GM19239 (cell line): ENCODE data around the gene RALGDS.

Source experiments
- DNase-seq: peaks from one replicate; pipeline ENCODE4 v3.0.0; 2011; ENCODE audit warnings: low spot score; ENCODE audit not compliant: insufficient read length
- FAIRE-seq: peaks from 2 replicates; lab custom pipeline; 2011; peaks lifted over from hg19 to GRCh38; lab: Jason Lieb, UNC

Gene RALGDS

DNA sequence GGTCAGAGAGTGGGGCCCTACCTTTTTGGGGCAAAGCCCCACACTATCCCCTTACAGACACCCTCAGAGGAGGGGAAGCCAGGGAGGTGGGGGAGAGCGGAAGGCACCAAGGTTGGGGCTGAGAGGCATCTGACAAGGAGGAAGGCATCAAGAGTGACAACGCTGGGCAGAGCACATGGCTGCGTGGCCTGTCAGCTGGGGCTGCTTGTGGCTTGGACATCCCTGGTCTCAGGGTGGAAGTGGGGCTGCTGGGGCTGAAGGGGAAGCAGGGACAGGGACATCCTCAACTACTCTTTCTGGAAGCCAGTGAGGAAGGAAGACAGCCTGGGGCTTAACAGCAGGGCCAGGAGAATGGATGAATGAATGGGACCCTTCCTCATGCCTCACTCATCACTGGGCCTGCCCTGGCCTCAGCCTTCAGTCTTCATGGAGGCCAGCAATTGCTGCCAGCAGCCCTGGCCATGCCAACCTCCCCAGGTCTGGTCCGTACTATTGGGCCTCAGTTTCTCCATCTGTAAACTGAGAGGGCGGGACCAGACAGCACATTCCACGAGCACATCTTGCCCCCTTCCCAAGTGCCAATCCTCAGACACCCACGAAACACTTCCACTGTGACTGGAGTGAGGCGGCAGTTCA, 993 bp upstream of the RALGDS start:
- DNase-seq = no peak
- no peak for FAIRE-seq

DNA sequence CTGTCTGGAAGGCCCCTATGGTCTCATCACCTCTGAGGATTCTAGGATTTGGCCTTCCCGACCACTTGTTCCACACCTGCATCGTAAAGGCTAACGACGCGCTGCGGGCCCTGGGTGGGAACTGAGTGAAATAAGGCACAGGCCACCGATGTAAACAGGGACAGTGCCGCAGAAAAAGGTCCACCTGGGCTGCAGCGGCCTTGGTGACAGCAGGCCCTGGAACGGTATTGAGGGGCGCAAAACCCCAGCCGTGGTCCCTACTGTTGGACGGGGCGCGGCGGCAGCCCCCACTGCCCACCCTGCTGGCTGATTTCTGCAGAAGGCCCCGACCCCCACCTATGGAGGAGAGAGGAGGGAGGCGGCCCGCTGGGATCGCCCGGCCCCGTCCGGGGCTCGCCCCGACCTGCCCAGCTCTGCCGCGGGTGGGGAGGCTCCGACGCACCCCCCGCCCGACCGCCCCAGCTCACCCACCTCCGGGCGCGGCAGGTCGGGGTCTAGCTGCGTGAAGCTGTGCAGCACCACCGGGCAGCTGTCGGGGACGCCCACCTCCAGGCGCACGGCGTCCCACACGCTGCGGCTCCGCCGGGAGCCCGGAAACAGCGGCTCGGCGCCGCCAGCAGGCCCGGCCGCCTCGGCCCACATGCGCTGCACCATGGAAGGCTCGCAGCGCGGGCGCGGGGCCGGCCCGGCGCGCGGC, 391 bp downstream of the RALGDS start:
- no peak for DNase-seq
- FAIRE-seq = no peak

DNA sequence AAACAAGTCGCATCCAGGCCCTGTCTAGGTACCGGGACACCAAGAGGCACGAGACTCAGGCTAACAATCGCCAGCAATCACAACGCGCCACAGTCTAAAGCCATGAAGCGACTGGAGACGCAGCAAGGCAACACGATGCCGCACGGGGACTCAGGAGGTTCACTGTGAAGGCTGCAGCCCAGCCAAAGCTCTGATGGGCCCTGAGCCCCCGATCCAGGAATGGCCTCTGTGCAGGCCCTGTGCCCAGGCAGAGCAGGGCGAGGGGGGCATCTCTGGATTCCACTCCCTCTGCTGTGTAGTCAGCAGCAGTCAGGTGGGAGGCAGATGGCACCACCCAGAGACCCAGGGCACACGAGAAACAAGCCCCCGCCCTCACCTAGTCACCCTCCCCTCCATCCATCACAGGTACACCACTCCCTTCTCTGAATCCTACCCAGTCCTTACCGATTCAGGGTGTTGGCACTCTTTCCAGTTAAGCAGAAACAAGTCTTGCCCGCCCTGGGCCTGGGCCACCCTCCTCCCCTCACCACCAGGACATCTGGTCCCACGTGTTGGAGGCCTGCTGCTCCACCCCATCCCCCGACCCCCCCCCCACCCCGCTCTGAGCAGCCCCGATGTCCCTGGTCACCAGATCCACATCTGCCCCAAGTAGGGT, 1.1 kb downstream of the RALGDS start:
- DNase-seq (no peak), FAIRE-seq (no peak)

DNA sequence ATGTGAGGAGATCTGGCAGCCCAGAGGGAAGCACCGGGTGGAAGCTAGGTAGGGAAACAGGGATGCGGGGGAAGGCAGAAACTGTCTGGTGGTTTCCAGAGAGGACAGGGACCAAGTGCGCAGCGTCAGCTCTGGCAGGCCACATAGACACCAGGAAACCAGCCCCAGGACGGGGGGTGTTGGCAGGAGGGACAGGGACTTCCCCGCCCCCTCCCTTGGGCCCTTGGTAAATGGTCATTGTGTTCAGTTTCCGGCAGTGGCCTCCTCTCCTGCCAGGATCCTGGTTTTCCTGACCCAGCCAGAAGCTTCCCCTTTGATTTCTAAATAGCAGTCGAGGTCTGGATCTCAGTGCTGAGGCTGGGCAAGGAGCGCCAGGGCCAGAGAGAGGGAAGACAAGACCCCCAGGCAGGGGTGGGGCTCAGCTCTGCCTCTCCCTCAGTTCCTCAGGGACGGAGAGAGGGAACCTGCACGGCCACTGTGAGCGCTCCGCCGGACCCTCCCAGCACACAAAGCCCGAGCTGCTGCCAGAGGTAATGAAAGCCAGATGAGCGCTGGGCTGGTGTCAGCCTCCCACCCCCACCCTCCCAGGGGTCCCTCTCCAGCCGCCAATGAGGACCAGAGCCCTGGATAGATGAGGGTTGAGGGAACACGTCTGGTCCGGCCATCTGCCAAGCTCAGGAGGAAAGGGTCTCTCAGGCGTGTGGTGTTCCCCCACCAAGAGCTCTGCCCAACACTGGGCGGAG, 1.8 kb downstream of the RALGDS start:
- FAIRE-seq (no peak), DNase-seq (no peak)

DNA sequence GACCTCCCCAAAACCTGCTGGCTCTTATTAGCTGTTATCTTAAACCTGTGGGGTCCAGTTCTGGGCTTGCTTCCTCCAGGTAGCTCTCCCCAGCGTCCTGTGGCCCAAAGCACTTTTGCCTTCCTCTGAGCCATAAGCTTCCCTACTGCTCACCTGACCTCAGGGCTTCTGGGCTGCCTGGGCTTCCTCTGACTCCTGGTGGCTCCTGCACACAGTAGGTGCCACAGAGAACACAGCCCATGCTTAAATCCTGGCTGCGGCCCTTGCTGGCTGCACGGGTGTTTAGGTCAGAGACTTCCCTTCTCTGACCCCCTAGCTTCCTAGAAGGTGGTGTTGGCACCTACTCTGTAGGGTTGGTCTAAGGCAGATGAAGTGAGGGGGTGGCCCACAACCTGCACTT, 2.5 kb downstream of the RALGDS start:
- DNase-seq (no peak), FAIRE-seq (no peak)

DNA sequence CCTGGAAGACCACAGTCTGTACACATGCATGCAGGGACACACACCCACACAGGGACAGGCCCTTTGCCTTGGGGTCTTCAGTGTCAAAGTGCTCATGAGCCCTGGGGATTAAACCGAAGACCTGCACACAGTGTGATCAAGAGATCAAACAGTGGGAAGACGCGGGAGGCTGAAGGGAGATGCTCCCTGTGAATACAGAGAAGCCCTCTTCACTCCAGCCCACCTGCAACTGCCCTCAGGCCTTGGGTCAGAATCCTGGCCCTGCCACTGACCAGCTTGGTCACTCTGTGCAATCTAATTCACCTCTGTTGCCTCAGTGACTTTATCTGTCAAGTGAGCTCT, 2.9 kb downstream of the RALGDS start:
- FAIRE-seq (no peak), DNase-seq (no peak)

DNA sequence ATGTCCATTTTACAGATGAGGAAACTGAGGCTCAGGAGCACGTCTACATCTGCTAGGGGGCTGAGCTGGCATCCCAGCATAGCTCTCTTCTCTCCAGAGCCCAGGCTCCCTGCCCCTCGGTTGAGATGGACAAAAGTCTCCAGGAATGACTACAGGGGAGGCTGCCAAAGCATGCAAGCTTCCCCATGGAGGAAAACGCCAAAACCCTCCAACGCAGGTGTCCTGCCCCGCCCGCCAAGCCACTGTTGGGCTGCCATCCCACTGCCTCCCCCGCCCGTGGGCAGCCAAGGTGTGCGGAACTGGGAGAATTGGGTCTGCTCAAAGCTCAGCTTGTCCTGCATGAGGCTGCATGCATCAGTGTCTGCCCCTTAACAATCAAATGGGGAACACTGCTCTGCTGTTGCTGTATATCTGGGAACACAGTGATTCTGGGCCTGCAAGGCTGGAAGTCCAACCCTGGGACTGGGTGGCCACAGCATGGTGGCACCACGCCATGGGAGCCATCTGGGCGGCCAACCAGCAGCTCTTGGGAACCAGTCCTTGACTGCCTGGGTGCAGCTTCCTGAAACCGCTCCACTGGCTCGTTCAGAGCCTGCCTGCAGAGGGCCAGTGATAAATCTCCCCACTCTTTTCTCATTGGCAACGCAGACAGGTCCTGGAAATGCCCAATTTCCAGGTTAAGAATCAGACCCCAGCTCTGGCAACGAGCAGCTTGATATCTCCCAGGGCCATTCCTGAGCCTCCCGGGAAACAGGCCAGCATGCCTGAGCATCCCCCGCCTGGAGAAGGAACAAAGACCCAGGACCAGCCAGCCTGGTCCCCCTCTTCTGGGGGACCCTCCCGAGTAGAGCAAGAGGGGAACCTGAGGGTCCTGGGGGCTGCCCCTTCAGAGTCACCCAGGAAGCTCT, 3.5 kb downstream of the RALGDS start:
- DNase-seq (no peak), FAIRE-seq (no peak)

DNA sequence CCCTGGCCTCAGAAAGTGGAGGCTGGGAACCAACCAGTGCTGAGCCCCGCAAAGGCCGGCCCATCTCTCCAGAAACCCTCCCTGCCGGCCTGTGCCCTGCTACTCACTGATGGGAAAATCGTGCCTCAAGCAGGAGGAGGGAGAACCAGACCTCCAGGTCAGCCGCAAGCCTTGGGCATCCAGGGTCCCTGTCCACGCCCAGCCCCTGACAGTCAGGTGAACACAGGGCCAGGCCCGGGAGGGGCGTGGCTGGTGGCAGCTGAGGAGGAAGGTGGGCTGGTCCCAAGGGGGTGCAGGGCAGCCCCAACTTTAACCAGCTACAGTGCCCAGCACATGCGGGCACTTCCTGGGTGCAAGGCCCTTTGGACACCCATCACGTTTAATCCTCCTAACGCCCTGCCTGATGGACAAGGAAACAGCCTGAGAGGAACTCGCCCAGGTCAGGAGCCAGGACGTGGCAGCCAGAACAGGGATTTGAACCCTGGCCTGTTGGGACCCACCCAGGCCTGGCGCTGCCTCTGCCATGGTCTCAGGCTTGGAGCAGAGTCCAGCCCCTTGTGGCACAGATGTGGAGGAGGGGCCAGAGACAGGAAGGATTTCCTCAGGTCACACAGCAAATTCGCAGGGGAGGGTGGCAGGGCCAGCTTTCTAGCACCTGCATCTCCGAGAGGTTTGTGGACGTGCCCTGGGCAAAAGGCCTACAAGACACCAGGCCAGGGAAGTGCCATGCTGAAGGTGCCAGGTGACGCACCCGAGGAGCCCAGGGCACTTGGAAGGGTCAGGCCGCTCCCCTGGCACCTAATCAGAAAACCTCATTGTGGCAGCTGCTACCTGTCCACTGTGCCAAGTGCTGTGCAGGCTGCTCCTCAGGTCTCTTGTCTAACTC, 4.5 kb downstream of the RALGDS start:
- DNase-seq = no peak
- no peak for FAIRE-seq

DNA sequence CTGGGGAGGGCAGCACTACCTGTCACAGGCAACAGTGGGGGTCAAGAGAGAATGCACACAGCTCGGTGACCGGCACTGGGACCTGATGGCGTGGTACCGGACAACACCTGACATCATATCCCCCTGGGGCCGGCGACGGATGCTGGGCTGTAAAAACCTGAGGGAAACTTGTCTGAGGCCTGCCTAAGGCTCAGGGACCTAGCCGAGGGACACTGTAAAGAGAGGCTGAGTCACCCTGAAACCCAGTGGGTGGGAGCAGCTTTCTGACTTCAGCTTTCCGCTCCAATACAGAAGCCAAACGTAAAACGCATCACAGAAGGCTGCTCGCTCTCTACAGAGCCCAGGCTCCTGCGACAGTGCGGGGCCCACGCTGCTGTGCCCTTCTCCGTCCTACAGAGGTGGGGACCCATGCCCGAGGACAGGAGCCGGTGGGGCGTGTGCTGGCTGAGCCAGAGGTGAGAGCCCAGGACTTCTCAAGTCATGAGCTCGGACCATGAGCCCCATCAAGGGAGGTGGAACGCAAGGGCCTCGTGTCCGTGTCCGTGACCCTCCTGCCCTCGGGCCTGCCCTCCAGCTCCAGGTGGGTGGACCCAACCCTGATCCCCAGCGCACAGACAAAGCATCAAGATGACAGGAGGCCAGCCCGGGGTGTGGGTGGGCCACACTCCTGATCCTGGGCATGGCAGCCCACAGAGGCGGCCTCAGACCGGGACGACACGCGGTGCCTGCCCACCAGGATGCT, 5.3 kb downstream of the RALGDS start:
- peak; percentile 95 for FAIRE-seq
- peak; percentile 94 for DNase-seq

DNA sequence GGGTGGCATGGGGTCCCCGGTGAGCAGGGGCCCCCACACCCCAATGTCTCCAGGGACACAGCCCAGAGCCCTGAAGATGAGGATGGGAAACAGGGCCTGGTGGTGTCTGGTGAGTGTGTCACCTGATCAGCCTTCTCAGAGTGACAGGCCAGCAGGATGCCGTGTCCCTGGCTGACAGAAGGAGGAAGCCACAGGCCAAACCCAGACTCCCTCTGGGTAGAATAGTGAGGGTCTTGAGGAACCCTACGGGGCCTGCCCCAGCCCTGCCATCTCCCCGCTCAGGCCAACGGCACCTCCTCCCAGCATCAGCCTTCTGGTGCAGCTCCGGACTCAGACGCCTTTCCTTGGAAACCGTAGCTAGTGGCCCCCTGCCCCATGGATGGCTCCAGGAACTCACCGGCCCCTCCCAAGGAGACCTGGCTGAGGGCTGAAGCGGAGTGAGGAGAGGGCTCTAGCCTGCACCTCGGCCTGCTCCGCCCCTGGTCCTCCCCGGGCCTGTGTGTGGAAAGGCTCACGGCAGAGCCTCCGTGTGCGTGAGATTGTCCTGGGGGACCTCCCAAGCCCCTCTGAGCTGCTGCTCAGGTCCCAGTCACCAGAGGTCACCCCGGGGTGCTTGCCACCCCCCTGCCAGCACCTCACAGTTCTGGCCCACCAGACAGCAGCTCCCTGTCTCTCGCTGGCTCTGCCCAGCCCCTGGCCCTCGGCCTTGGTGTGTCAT, 6.0 kb downstream of the RALGDS start:
- no peak for DNase-seq
- FAIRE-seq = peak; percentile 61

DNA sequence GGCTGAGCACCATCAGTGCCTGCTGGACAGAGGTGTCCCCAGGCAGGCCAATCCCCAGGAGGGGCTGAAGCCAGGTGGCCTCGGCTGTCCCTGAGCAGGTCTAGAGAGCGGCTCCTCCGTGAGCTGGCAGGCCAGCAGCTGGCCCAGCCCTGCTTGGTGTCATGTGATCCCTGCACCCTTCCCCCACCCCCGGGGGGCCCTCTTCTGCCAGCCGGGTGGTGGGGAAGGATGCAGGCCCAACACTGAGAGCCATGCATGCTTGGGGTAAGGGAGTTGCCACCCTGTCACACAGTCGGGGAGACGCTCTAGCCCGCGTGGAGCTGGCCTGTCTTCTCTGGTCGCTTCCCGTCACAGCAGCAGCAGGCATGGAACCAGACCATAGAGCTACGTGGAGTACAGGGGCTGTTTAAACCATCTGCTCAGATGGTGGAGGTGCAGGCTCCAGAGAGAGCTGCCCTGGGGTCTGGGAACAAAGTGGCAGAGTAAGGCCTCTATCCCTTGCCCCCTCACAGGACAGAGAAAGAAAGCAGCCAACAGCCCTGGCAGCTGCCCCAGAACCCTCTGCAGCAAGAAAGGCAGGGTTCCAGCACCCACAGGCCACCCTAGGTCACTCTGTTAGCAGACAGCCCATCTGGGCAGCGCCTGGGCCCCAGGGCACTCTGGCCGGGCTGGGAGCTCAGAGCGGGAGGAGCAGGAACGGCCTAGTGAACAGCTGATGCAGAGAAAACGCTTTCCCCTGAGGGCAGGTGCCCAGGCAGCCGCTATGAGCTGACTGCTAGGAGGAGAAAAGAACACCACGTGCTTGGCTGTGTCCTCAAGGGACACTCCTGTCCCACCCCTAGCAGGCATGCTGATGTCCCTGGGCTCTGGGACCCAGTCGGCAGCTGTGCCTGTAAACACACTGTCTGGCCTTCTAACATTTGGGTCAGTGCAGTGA, 6.8 kb downstream of the RALGDS start:
- no peak for DNase-seq
- FAIRE-seq = no peak

DNA sequence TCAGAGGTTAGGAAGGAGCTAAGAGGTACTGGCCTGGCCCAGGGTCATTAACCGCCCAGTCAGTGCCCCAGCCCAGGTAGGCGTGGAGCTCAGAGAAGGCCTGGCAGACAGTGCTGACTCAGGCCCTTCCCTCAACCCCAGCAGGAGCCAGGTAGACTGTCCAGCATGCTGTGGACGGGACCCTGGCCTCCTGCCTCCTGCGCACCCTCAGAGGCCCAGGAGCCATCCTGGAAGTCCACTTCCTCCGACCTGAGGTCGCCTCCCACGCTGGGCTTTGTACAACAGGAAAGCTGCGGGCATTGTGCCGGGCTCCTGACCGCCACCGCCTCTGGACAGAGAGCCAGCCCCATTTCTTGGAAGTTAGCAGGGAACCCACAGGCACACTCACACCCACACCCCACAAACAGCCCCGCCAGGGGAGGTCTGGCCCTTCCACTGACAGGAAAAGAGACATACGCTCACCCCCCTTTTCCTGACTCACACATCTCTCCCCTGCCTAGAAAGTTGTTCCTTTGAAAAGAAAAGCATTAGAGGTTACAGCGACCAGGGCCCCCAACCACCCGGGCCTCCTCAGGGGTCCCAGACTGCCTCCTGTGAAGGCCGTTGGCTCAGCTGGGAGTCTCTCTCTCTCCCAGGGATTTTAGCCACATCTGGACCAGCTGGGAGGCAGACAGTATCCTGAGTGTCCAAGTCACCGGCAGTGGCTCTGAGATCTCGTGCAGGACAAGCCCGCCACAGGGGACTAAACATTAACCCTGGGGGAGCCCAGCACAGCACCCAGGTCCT, 7.7 kb downstream of the RALGDS start:
- FAIRE-seq (no peak), DNase-seq (no peak)

DNA sequence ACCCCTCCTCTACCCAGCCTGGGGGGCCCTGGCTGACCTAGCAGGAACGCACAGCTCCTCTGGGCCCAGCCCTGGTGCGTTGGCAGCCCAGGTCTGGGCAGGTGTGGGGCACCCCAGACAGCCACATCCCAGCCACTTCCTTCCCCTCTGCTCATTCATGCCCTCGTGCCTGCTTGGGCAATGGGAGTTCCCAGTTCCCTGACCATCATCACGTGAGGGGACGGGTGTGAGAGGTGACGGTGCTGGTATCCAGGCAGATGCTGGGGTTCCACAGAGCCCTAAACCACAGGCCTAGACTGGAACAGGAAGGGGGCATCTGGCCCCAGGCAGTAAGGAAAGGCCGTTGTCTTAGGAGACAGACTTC, 8.4 kb downstream of the RALGDS start:
- DNase-seq (peak; percentile 58), FAIRE-seq (no peak)

DNA sequence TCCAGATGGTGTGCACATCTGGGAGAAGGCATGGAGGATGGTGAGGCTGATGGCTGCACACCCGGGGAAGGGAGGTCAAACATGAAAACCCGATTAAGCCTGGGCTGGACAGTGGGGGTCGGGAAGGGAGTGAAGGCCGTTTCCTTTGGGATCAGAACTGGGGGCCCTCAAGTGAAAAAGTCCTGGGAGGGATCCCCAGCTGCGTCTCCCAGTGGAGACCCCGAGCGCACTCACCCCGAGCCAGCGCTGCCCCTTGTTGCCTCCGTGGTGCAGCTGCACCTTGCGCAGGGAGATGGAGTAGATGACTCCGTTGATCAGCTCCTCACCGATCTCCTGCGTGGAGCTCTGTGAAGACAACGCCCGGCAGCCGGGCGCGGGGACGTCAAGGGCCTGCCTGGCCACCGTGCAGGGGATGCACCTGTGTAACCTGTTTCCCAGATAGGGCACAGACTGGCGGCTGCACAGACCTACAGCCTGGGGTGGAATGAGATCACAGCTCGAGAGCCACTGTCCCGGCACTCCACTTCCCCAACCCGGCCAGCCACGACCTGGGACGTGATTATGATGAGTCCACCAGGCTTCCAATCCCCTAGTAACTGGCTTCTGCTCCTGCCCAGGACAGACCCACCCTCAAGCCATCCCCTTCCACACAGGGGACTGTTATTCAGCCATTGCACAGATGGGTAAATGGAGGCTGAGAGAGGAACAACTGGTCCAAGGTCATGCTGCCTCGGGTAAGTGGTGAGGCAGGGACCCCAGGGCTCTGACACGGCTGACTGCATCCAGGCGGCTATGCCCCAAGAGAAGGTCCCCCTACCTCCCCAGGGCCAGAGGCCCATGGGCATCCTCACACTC, 9.0 kb downstream of the RALGDS start:
- FAIRE-seq (no peak), DNase-seq (no peak)

DNA sequence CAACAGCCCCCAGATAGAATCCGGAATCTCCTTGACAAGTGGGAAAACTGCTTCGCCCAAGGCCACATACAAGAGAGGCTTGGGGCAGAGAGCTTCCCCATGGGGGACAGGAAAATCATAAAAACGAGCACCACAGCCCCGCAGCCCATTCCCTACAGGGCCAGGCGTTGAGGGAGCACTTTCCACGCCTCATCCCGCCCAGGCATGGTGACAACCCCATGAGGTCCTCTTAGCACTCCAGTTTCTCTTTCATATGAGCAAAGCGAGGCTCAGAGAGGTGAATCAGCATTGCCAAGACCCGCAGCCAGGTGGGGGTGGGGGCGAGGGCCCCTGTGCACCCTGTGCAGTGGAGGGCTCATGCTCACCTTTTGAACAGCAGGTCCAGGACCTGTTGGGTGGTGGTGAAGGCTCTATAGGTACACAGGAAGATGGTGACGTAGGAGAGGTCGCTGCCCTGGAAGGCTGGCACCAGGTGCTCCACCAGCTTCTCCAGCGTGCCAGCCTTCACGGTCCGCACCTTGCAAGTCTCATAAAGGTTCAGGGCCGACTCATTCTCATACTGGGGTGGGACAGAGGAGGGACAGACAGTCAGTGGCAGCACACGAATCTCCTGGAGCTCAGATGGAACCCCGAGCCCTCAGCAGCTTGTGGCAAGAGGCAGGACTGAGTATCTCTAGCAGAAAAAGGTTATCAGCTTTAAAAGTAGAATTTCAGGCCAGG, 10.9 kb downstream of the RALGDS start:
- no peak for DNase-seq
- no peak for FAIRE-seq
